ENCODE data around the gene MRPL27. TPM values are rescaled to one million over a fixed set of nuclear protein-coding genes. Genes with fewer than 3 reads are reported as not detected.

The MRPL27 gene
- total and polyA plus RNA-seq, 2 of the 4 experiments (the other 2 are of a cell fraction) = 176 to 202 TPM

- CTCF ChIA-PET = no interaction called here
- peak within 1 kb of the TSS; percentile 99 for H2AFZ ChIP-seq (replicated peaks; ENCODE audit: low read length, poor library complexity)
- peaks cover 19% of the 10 kb centered on the region for H3K4me1 ChIP-seq (ENCODE audit: control insufficient read depth, insufficient read depth, low read length)
Measured at GRCh38 chr17:50345432-50346312, 27.3 kb downstream of the MRPL27 start, which contains the start of gene XYLT2. TSS of gene XYLT2 (plus strand) at chr17:50346126. CDS start at chr17:50346141, 15 bp downstream.

More at GRCh38 chr17:50345432-50346312, 27.3 kb downstream of the MRPL27 start, which contains the start of gene XYLT2:
- Histone ChIP-seq H3K9me3 (ENCODE audit: control insufficient read depth, insufficient read depth, low read length) (no peaks in the 10 kb centered on the region), H3K4ac (ENCODE audit: low read depth, low read length) (peak within 1 kb of the TSS; percentile 88), H3K18ac (ENCODE audit: low read depth, low read length) (peak within 1 kb of the TSS; percentile 83; the same call in 1 of the 2 replicates), H2BK5ac (ENCODE audit: low read depth, low read length, poor library complexity, severe bottlenecking) (peak within 1 kb of the TSS; percentile 82), H2AK5ac (ENCODE audit: low read depth, low read length) (peak within 1 kb of the TSS; percentile 60), H3K36me3 (ENCODE audit: control insufficient read depth, insufficient read depth, low read length) (no peaks in the 10 kb centered on the region), H2BK120ac (ENCODE audit: low read depth, low read length) (peak within 1 kb of the TSS; percentile 72; the same call in 1 of the 2 replicates), H3K14ac (replicated peaks; ENCODE audit: low read depth, low read length) (peak within 1 kb of the TSS; percentile 96), H2AK9ac (replicated peaks; ENCODE audit: low read depth, low read length, poor library complexity) (peak within 1 kb of the TSS; percentile 96), H3K56ac (ENCODE audit: extremely low read depth, insufficient read depth, low read length) (0 out of 2 replicates have a peak within 1 kb of the TSS, but pooled peaks have one; percentile 39), H2BK20ac (ENCODE audit: low read depth, low read length) (0 out of 2 replicates have a peak within 1 kb of the TSS, but pooled peaks have one; percentile 24), H4K5ac (ENCODE audit: low read depth, low read length) (peak within 1 kb of the TSS; percentile 65), H2BK15ac (ENCODE audit: low read depth, low read length) (no peak within 1 kb of the TSS; the same call in 2 of the 3 replicates), H3K4me2 (ENCODE audit: low read depth, low read length) (peak within 1 kb of the TSS; percentile 96), H3K79me1 (ENCODE audit: low read depth in 1 of 2, low read length in 2 of 2) (peaks cover 34 to 48% of the 10 kb centered on the region in 2 experiments), H3K27me3 (ENCODE audit: control insufficient read depth, insufficient read depth, low read length) (0 out of 2 replicates have a peak, but pooled peaks cover 2% of the 10 kb centered on the region), H4K20me1 (ENCODE audit: insufficient read depth, low read length) (peaks cover 29% of the 10 kb centered on the region), H3K4me3 (ENCODE audit: insufficient read depth, low read depth, low read length) (peak within 1 kb of the TSS; percentile 95), H4K8ac (ENCODE audit: low read depth in 2 of 2, low read length in 2 of 2) (peak within 1 kb of the TSS; percentile 81 to 85; a peak in 3 of 4 replicates), H3K9me1 (ENCODE audit: insufficient read depth, low read length) (peaks cover 28% of the 10 kb centered on the region), H3K23ac (ENCODE audit: low read depth, low read length) (peak within 1 kb of the TSS; percentile 62; the same call in 1 of the 2 replicates), H4K91ac (ENCODE audit: insufficient read depth, low read depth, low read length) (peak within 1 kb of the TSS; percentile 82), H3K9ac (ENCODE audit: low read depth, low read length) (peak within 1 kb of the TSS; percentile 89), H3K27ac (ENCODE audit: insufficient read depth, low read length) (peak within 1 kb of the TSS; percentile 81)
- 3% methylated on average over 40 of the region's 87 CpGs; no CpG with 5 or more reads in 1 of the 2 experiments for WGBS, 2 experiments (ENCODE audit: extremely low coverage in 2 of 2, insufficient read length in 1 of 2)
- intact Hi-C loops (cut with micrococcal nuclease) (no loop called here), dilution Hi-C loops (cut with HindIII; ENCODE audit: low sequenced_read_pairs, unreplicated experiment) (no loop called here), in situ Hi-C loops (cut with MboI; ENCODE audit: low sequenced_read_pairs) (no loop called here)
- TF ChIP-seq CHD1 (IDR thresholded peaks at IDR 0.05; ENCODE audit: low read depth, low read length) (no peak), MAZ (IDR thresholded peaks at IDR 0.05; ENCODE audit: borderline replicate concordance, low read depth, low read length) (peak; percentile 69; the same call in 1 of the 2 replicates)
- POLR2A ChIA-PET (ENCODE audit: unreplicated experiment) = interaction anchor here (0.7 kb wide), 1 partner anchor 12 kb away, joined by 3 read pairs; no protein-coding TSS in a partner anchor
- BruUV-seq (replicated peaks) = no TSS peak
- ATAC-seq (ENCODE audit: low read depth) (peak; percentile 92), DNase-seq (peak; percentile 80)
